ENCODE measurements around the gene ELFN2.

The ELFN2 gene

GRCh38 chr22:37426706-37427134, 559 bp downstream of the ELFN2 start:
- DNase-seq = no peak

GRCh38 chr22:37425800-37426705, 1.2 kb downstream of the ELFN2 start:
- no peak for DNase-seq

- no peak for DNase-seq
Measured at GRCh38 chr22:37425369-37425768, 1.9 kb downstream of the ELFN2 start.

GRCh38 chr22:37423283-37423682, 4.0 kb downstream of the ELFN2 start:
- DNase-seq = no peak

- DNase-seq = no peak
Measured at GRCh38 chr22:37421468-37421877, 5.8 kb downstream of the ELFN2 start.

- DNase-seq = no peak
Measured at GRCh38 chr22:37420686-37421467, 6.4 kb downstream of the ELFN2 start.

- peak; percentile 47 for DNase-seq
Measured at GRCh38 chr22:37419969-37420685, 7.2 kb downstream of the ELFN2 start.

GRCh38 chr22:37419370-37419968, 7.8 kb downstream of the ELFN2 start:
- no peak for DNase-seq

GRCh38 chr22:37418627-37419369, 8.5 kb downstream of the ELFN2 start:
- DNase-seq = no peak

- no peak for DNase-seq
Measured at GRCh38 chr22:37417677-37418348, 9.5 kb downstream of the ELFN2 start.

GRCh38 chr22:37417264-37417663, 10.0 kb downstream of the ELFN2 start:
- no peak for DNase-seq

- peak; percentile 49 for DNase-seq
Measured at GRCh38 chr22:37416827-37417226, 10.5 kb downstream of the ELFN2 start.

- no peak for DNase-seq
Measured at GRCh38 chr22:37416389-37416788, 10.9 kb downstream of the ELFN2 start.

- DNase-seq = no peak
Measured at GRCh38 chr22:37415210-37415609, 12.1 kb downstream of the ELFN2 start.

- no peak for DNase-seq
Measured at GRCh38 chr22:37414288-37414687, 13.0 kb downstream of the ELFN2 start.

GRCh38 chr22:37413546-37413945, 13.7 kb downstream of the ELFN2 start:
- no peak for DNase-seq

- DNase-seq = no peak
Measured at GRCh38 chr22:37412495-37413250, 14.6 kb downstream of the ELFN2 start.

GRCh38 chr22:37411655-37412054, 15.6 kb downstream of the ELFN2 start:
- DNase-seq = no peak

GRCh38 chr22:37410174-37411055, 16.9 kb downstream of the ELFN2 start:
- DNase-seq = no peak

Data from activated CD4-positive, alpha-beta T cell treated with anti-CD3 and anti-CD28 coated beads for 48 hours (primary cell).